GM12872 (cell line): ENCODE data around the gene ARPC5.

ENCODE experiments used
- TF ChIP-seq, protein P1 (sequence below): IDR thresholded peaks from 3 replicates; pipeline ENCODE4 v1.5.1; 2011; ENCODE audit warnings: low read depth, mild to moderate bottlenecking, low read length, moderate library complexity; ENCODE audit not compliant: insufficient read depth

Gene ARPC5

DNA sequence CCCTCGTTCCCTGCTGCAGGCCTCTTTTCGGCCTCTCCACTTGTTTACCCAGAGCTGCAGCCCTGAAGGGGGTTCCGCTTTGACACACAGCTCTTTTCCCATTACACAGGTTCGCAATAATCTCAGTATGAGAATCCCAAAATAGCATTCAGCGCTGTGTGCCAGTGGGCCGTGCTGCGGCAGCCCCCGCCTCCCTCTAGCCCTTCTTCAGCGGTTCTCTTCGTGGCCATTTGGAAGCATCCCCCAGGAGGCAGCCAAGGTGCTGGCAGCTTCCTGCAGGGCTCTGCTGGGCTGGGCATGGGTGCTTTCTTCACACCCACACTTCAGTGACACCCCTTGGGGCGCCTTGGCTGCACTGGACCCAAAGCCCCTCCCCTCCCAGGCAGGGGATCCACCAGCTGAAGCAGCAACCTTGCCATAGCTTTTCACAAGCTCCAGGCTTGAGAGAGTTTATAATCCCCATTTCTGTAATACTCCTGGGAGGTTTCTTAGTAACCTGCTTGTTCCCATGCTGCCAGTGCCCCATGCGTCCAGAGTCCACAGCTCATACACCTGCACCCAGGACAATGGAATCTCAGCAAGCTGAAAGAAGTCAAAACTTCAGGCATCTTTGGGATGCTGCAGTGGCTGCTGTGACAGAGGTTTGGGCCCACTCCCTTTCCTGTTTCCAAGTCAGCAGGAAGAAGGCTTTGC is 53.4 kb downstream of the ARPC5 start:
- TF ChIP-seq, protein P1, sequence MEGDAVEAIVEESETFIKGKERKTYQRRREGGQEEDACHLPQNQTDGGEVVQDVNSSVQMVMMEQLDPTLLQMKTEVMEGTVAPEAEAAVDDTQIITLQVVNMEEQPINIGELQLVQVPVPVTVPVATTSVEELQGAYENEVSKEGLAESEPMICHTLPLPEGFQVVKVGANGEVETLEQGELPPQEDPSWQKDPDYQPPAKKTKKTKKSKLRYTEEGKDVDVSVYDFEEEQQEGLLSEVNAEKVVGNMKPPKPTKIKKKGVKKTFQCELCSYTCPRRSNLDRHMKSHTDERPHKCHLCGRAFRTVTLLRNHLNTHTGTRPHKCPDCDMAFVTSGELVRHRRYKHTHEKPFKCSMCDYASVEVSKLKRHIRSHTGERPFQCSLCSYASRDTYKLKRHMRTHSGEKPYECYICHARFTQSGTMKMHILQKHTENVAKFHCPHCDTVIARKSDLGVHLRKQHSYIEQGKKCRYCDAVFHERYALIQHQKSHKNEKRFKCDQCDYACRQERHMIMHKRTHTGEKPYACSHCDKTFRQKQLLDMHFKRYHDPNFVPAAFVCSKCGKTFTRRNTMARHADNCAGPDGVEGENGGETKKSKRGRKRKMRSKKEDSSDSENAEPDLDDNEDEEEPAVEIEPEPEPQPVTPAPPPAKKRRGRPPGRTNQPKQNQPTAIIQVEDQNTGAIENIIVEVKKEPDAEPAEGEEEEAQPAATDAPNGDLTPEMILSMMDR = no peak

DNA sequence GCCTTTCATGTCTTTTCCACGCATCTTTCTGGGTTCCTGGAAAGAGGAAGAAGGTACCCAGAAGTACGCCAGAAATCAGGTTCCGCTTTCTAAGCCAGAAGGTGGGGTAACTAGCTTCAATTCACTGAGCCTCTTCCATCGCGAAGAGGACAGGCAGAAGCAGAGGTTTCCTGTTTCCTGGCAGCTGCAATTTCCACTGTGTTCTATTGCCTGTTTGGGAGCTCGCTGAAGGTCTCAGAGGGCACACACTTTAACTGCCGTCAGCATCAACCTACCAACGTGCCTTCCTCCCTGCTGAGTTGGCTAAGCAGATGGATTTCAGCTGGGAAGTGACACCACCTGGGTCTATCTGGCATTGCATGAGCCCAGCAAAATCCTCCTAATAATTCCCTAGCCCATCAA is 55.3 kb downstream of the ARPC5 start:
- TF ChIP-seq, protein P1 = no peak

DNA sequence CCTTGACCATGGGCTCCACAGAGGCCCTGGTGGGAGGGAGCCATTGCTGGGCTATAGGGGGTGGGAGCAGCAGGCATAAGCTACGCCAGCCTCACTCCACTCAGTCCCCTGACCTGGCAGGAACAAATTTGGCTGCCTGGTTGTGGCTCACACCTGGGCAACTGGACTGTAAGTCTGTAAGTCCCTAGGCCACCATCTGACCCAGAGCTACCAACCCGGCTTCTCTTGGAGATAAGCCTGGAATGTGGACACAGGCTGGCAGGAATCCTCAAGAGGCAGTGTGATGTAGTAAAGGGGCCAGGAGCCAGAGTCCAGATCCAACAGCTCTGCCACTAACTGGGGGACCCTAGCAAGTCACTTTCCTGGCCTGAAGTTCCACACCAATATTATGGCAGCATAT is 56.7 kb downstream of the ARPC5 start:
- TF ChIP-seq, protein P1 = no peak

DNA sequence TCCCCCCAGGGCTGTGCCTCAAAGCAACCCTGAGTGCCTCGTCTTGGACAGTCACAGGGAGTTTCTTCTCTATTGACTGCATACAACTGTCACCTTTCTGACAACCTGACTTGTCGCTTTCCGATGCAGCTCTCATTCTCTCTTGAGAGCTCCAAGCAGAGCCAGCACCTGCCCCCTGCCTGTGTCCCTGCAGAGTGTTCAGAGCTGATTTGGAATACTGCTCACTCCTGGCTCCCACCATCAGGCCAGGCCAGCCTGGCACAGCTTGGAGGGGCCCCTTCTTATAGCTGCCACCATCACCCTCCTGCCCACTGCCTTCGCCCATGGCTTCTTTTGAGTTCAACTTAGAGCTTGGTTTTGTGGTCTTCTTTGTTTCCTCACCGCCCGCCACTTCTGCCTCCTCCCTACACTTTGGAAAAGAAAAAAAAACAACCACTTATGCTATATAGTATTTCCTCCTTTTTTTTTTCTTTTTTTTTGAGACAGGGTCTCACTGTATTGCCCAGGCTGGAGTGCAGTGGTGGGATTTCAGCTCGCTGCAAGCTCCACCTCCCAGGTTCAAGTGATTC is 57.6 kb downstream of the ARPC5 start:
- TF ChIP-seq, protein P1 = no peak

DNA sequence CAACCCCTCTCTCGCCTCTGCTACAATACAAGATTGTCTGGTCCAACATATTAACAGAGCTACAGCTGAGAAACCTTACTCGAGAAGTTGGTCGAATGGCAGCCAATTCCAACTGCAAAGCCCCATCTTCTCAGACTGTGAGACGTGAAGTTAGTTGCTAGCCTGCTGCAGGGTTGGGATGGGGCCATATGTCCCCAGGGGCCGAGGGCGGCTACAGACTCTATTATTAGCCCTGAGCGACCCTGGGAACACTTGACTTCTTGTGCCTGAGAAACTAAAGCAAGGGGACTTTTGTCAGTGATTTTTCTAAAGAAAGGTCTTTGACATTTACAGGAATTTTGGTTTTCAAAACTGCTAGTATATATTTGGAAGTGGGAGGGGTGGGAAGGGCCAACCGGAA is 59.0 kb downstream of the ARPC5 start:
- TF ChIP-seq, protein P1 = no peak

DNA sequence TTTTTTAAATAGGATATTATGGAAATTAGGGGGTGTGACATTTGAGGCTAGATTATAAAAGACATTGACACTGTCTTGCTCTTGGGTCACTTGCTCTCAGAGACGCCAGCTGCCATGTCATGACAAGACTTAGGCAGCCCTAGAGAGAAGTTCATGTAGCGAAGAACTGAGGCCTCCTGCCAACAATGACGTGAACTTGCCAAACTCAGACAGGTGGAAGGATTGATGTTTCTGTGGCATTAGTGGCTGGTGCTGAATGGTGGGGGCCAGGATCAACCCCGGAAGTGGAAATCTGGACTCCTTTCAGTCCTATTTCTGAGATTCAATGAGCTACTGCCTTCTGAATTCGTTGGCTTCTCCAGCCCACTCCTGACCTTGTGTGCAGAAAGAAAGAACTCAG is 60.0 kb downstream of the ARPC5 start:
- TF ChIP-seq, protein P1 = no peak

DNA sequence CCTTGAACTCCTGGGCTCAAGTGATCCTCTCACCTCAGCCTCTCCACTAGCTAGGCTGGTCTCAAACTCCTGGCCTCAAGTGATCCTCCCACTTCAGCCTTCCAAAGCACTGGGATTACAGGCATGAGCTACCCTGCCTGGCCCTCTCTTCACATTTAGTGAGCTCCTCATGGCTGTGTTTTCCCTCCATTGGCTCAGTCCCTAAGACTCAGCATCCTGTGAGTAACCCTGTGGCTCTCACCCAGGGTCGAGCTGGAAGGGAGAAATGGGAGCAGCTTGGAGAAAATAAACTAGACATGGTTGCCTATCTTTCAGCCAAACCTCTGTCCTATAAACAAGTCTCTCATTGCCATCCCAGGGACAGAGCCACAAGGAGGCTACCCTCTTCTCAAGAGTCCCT is 62.9 kb downstream of the ARPC5 start:
- TF ChIP-seq, protein P1 = no peak
